Activated T-cell treated with anti-CD3 and anti-CD28 coated beads, Interleukin-2, amount 50 U/mL, for 48 hours (primary cell): Measurements from ENCODE around the gene BTN2A1.
"Not testable (repeated sequence)": the region's sequence is repeated elsewhere in the genome, so short reads cannot be mapped to it uniquely, and the experiment has no call there.

ENCODE experiments used
- DNase-seq, 2 experiments: peaks; one replicate each; pipeline ENCODE4 v3.0.0-alpha.2; 2020

Gene BTN2A1

DNA sequence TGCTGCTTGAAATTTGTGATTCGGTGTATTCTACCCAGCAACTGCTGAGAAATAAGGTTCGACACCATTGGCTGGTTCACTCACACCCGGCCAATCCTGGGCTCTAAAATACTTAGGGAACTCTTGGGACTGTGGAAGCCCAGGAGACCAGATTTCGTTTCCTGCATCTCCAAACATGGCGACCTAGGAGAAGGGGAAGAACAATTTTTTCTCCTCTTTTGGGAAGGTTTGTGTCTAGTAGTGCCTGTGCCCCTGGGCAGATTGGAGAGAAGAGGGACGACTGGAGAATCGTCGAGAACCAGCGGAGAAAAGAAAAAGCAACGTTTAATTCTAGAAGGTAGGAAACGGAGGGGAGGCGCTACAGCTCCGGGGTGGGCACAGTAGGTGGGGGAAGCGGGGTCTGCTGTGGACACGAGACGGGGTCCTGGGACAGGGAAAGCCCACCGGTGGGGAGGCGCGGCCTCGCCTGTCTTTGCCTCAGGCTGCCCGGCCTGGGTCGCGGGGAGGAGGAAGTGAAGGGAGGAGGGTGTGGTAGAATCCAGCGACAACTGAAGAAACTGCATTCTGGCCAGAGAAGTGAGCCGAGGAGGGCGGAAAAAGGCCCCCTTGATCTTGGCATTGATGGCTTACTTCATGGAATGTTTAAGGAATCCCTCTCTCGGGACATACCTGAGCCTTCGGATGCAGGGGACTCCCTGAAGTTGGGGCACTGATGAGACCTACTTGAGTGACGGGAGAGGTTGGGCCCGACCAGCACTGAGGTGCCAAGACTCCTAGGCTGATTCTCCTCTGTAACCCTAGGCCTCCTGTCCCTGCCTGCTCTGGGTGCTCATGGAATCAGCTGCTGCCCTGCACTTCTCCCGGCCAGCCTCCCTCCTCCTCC, at the start of gene BTN2A1:
BTN2A1 (plus strand) TSS at position 150 of the 883 bp plus-strand sequence; CDS start at position 832, 682 bp downstream.
- peak; percentile 67 to 71 for DNase-seq

DNA sequence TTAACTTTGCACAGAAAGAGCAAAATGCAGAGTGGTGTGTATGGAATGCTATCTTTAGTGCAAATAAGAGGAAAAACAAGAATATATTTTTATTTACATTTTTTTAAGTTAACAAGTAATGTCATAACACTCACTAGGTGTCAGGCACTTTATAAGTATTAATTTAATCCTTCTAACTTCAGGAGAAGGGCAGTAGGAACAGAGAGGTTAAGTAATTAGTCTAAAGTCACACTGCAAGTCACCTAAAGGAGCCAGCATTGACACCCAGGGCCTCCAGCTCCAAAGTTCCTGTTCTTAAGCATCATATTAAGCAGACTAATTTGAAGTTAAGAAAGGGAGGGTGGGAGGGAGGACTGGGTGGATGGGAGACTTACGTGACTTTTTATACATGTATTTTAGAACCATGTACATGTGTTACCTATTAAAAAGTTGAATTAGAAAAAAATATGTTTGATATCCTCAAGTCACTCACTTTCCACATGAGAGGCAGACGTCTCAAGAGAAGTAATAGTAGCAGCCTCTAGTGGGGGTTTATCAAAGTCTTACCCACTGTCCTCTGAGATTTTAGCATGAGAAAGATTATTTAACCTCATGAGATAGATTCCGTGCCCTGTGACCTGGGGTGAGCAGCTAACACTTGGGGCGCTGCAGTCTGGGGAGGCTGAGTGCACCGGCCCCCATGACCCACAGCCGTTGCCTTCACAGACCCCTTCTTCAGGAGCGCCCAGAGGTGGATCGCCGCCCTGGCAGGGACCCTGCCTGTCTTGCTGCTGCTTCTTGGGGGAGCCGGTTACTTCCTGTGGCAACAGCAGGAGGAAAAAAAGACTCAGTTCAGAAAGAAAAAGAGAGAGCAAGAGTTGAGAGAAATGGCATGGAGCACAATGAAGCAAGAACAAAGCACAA, 48.7 kb upstream of the BTN2A1 start:
- no peak for DNase-seq

DNA sequence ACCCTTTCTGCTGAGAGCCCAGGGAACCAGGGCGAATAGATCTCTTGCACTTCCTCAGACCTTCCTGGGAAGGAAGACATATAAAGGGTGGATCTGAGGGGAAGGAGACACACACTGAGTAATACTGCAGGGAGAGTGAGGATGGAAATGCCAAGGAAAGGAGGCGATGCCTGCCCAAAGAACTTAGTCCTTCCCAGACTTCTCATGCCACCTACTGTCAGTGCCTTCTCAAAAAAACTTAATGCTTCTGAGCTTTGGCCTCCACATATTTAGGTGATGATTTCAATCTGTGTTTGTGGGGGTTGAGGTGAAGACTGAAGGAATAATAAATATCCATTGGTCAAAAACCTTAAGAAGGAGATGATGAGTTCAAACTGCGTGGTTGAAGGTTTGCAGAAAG, 46.0 kb upstream of the BTN2A1 start:
- no peak for DNase-seq

DNA sequence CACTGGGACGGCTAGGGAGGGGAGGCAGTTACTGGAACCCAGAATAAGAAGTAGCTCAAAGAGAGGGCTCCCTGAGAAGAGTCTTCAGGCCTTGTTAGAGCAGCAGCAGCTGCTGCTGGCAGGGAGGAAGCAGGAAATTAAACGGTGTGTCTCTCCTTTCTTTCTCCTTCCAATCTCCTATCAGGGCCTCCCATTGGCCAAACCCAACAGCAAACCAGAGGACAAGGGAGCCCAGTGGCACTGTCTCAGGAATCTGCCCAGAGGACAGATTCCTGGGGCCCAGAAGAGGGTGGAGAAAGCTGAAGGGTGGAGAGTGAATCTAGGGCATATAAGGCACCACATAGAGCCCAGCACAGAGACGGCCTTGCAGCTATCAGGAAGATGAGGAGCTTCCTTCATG, 45.5 kb upstream of the BTN2A1 start:
- DNase-seq, result no peak

DNA sequence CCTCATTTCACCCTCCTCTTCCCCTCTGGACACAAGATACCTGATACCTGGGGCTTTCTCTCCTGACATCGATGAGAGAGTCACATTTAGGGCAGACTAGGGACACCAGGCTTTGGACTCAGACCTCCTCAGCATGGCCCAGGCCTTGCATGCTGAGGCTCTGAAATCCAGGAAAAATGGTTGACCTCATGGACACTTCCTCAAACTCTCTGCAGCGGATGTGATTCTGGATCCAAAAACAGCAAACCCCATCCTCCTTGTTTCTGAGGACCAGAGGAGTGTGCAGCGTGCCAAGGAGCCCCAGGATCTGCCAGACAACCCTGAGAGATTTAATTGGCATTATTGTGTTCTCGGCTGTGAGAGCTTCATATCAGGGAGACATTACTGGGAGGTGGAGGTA, 44.8 kb upstream of the BTN2A1 start:
- DNase-seq, result no peak

DNA sequence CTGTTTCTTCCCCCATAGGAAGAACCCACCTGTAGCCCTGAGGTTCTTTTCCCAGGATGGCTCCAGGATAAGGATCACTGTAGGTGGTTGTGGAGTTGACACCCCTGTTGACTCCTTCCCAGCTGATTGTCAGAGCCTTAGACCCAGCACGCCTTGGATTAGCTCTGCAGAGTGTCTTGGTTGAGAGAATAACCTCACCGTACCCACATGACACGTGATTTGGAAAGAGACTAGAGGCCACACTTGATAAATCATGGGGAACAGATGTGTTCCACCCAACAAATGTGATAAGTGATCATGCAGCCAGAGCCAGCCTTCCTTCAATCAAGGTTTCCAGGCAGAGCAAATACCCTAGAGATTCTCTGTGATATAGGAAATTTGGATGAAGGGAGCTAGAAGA, 43.5 kb upstream of the BTN2A1 start:
- DNase-seq, result no peak

DNA sequence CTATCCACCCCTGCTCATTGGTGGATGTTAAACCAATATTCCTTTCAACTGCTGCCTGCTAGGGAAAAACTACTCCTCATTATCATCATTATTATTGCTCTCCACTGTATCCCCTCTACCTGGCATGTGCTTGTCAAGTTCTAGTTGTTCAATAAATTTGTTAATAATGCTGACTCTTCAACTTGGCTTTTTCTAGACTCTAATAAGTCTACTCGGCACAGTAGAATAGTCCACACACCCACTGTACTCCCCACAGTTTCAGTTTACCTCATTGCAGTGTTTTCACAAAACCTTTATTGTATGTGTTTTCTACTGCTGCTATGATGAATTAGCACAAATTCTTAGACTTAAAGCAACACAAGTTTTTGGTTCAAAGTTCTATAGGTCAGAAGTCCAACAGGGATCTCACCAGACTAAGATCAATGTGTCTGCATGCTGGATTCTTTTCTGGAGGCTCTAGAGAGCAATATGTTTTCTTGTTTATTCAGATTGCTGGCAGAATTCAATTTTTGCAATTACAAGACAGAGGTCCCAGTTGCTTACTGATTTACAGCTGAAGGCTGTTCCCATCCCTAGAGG, 42.6 kb upstream of the BTN2A1 start:
- no peak for DNase-seq

DNA sequence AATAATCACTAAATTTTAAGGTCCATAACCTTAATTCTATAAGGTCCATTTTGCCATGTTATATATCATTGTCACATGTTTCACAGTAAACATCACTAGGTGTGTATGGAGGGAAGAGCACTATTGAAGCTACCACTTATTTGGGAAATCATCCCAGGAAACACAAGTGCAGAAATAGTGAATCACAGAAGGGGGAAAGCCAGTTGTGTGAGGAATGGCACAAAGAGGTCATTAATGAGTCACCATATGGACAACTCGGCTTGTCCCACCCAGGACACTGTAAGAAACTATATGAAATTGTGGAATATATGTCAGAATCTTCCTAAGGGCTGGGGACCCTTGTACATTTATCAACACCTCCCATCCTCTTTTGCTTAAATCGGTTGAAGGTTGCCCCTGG, 42.0 kb upstream of the BTN2A1 start:
- no peak for DNase-seq

DNA sequence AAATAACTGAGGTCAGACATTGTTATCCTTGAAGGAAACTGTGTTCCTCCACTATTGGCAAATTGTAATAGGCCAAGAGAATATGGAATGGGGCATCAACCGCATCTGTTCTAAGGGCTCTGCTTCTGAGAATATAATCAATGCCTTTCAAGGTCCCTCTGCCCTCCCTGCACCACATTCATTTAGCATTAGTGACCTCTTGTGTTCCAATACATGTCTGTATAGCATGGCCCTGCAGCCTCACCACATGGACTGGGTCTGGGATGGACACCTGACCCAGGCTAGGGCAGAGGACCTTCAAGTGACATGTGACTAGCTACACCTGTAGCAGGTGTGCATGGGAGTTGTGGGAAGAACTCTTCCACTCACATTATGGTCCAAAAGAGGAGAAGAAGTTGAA, 41.5 kb upstream of the BTN2A1 start:
- no peak for DNase-seq

DNA sequence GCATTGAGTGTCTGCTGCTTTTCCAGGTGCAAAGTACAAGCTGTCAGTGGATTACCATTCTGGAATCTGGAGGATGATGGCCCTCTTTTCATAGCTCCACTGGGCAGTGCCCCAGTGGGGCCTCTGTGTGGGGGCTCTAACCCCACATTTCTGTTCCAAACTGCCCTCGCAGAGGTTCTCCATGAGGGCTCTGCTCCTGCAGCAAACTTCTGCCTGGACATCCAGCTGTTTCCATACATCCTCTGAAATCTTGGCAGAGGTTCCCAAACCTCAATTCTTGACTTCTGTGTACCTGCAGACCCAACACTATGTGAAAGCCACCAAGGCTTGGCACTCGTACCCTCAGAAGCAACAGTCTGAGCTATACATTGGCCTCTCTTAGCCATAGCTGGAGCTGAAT, 39.7 kb upstream of the BTN2A1 start:
- DNase-seq, result not testable (repeated sequence)

DNA sequence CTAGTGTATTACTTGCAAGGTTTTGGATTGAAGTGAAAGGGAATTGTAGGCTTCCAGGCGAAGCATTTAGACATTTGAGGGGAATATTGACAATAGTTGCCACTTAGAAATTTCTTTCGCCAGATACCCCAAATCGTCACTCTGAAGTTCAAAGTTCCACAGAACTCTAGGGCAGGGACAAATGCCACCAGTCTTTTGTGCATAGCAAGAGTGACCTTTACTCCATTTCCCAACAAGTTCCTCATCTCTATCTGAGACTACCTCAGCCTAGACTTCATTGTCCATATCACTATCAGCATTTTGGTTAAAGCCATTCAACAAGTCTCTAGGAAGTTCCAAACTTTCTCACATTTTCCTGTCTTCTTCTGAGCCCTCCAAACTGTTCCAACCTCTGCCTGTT, 39.0 kb upstream of the BTN2A1 start:
- DNase-seq, result not testable (repeated sequence)

DNA sequence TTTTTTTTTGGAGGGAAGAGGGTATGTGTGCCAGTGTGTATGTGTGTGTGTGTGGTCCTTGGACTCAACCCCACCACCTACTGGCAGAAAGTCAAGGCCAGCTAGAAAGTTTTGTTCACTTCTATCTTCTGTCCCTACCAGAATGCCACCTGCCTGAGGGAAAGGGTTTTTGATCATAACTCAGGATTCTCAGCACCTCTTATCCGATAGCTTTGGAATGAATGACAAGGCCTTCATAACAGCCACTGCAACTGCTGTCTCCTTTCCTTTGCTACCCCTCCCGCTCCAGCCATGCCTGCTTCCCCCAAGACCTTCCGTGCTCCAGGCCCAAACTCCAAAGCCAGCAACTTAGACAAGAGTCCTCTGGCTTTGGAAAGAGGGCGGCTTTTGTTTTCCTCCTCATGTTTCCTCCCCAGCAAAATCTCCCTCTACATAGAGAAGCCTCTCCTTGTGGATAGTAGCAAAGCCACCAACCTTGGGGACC, 37.0 kb upstream of the BTN2A1 start:
- DNase-seq, result peak in 1 of 2 experiments; percentile 42

DNA sequence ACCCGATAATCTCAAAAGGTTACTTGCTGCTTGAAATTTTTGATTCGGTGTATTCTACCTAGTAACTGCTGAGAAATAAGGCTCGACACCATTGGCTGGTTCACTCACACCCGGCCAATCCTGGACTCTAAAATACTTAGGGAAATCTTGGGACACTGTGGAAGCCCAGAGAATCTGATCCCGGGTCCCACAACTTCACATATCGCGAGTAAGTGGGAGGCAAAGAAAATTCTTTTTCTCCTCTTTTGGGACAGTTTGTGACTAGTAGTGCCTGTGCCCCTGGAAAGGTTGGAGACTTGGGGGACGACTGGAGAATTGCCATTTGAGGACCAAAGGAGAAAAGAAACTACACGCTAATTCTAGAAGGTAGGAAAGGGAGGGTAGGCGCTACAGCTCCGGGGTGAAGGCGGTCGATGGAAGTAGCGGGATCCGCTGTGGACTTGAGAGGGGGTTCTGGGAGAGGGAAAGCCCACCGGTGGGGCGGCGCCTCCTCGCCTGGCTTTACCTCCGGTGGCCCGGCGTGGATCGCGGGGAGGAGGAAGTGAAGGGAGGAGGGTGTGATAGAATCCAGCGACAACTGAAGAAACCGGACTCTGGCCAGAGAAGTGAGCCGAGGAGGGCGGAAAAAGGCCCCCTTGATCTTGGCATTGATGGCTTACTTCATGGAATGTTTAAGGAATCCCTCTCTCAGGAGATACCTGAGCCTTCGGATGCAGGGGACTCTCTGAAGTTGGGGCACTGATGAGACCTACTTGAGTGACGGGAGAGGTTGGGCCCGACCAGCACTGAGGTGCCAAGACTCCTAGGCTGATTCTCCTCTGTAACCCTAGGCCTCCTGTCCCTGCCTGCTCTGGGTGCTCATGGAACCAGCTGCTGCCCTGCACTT, 36.3 kb upstream of the BTN2A1 start:
- DNase-seq, result peak; percentile 67 to 71

DNA sequence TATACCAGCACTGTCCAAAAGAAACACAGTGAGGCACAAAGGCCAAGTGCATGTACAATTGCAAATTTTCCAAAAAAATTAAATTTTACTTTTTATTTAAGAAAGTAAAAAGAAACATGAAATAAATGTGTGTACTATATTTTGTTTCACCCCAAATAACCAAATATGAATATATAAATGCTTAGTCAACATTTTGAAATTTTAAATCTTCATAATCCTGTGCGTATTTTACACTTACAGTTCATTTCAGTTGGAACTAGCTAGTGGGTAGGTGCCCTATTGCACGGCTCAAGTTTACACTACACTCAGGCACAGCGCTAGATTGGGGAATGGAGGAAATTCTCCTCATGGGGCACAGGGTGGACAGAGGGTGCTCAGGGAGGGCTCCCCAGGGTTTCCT, 35.4 kb upstream of the BTN2A1 start:
- no peak for DNase-seq

DNA sequence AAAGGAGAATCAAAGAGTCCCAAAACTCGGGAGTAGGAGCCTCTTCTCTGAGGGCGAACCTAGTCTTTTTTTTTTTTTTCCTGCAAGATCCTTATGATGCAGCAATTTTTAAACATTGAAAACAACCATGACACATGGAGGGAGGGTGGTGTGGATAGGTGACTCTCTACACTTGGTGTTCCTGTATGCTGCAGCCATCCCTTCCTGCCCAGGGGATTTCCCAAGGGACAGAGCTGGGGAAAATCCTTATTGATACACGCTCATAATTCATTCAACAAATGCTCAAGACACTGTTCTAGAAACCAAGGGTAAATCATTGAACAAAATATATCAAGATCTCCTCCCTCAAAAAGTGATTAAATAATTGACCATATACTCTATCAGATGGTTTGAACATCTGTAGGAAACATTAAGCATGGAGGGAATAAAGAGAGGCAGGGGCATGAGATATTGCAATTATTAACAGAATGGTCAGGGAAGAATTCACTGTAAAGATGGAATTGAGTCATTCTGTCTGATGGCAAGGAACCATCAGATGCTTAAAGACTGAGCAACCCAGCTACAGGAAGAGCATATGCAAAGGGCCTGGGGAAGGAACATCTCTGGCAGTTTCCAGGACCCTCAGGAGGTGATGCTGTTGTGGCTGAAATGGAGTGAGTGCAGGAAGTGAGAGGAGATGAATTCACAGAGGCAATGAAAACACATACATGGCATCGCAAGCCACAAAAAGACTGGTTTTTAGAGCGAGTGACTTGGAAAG, 30.9 kb upstream of the BTN2A1 start:
- DNase-seq, result no peak

DNA sequence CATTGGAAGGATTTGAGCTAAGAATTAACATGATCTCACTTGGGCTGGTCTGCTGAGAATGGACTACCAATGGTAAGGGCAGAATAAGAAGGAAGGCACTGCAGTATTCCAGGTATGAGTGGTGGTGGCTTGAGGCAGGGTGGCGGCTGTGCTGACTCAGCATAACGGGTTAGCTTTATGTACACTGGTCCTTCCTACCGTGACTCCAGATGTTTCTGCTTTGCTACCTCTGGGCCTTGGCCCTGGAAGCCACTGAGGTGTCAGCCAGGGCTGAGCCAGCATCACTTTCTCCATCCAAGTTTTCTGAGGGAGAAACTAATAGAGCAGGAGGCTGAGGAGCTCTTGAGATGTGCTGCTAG, 30.3 kb upstream of the BTN2A1 start:
- no peak for DNase-seq

DNA sequence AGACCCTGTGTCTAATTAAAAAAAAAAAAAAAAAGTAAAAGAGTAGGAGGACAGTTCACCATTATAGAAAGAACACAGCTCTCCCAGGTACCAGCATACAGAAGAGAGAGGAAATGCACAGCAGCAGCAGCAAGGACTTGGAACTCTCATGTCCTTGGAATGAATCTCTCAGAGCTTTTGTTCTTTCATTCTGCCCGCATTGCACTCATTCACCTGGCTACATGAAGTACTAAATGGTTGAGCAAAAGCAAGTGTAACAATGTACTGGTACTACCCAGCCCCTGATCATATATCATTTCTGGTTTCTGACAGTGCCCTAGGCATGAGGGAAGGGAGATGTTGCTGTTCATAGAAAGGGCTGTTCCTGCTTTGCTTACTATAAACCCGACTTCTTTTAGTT, 29.5 kb upstream of the BTN2A1 start:
- DNase-seq, result no peak

DNA sequence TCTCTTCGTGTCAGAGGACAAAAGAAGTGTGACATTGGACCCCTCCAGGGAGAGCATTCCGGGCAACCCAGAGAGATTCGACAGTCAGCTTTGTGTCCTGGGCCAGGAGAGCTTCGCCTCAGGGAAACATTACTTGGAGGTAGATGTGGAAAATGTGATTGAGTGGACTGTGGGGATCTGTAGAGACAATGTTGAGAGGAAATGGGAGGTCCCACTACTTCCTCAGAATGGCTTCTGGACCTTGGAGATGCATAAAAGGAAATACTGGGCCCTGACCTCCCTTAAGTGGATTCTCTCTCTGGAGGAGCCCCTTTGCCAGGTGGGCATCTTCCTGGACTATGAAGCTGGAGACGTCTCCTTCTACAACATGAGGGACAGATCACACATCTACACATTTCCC, 27.0 kb upstream of the BTN2A1 start:
- DNase-seq, result no peak

DNA sequence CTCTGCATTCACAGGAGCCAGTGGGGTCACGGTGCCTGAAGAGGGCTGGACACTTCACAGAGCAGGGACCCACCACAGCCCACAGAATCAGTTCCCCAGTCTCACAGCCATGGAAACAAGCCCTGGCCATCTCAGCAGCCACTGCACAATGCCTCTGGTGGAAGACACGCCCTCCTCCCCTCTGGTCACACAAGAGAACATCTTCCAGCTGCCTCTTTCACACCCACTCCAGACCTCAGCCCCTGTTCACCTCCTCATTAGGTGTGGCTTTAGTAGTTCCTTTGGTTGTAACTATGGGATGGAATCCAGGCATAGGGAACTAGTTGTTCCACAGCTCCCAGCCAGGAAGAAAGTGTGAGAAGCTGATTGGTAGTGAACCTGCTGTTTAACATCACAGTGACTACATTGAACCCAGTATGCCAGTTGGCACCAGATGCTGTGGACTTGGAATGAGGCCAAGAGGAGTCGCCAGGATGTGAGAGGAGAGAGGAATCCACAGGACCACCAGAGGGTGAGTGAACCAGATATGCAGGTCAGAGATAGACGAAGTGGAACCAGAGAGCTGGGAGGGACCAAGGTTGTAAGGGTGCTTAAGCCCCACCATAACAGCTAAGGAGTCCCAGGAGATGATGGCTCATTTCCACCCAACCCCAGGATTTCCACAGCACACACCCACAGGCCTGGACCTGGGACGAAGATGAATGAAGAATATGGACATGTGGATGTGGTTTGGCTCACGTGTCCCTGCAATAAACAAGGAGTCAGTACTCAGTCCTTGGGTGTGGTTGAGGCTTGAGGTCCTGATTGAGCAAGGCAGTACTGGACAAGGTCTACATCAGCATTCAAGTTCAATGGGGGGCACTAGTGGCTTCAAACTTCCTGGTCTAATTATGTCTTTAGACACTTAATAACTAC, 26.2 kb upstream of the BTN2A1 start:
- no peak for DNase-seq

DNA sequence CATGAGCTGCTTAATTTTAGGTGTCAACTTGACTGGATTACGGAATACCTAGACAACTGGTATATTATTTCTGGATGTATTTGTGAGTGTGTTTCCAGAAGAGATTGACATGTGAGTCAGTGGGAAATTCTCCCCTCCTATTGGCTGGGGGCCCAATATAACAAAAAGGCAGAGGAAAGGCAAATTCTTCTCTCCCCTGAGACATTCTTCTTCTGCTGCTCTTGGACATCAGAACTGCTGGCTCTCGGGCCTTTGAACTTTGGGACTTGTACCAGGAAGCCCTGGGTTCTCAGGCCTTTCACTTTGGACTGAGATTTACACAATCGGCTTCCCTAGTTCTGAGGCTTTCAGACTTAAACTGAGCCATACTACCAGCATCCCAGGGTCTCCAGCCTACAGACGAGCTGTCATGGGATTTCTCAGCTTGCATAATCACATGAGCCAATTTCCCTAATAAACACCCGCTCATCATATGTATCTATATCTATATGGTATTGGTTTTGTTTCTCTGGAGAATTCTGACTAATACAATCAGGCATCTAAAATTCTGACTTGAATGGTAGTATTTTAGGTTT, 25.0 kb upstream of the BTN2A1 start:
- no peak for DNase-seq
